Measurements from ENCODE around the gene ADAT2.

- TF ChIP-seq POLR2A (IDR thresholded peaks at IDR 0.05) (no peak), CTCF (IDR thresholded peaks at IDR 0.05) (no peak)
Observed at GRCh38 chr6:143429970-143430369, 20.5 kb downstream of the ADAT2 start.
